A673 (cell line): ENCODE measurements around the gene CES5A. TPM values are rescaled to one million over a fixed set of nuclear protein-coding genes. Genes with fewer than 3 reads are reported as not detected.
"Not testable (repeated sequence)": the region's sequence is repeated elsewhere in the genome, so short reads cannot be mapped to it uniquely, and the experiment has no call there.

Experiments used
- BruUV-seq: library from RNA; stranded (reverse); fragments of 400-500 nt; replicated peaks from 2 replicates; lab custom pipeline; 2021; lab: Mats Ljungman, UMichigan
- CTCF ChIA-PET: fragments of 300-600 bp; sonication (Branson Sonifier 250); formaldehyde crosslinking; loops from one replicate; lab custom pipeline; 2022; ENCODE audit warnings: antibody characterized with exemption; lab: Charles Lee
- POLR2A ChIA-PET: fragments of 300-600 bp; sonication (Branson Sonifier 250); formaldehyde crosslinking; loops from one replicate; lab custom pipeline; 2022; ENCODE audit warnings: antibody characterized with exemption; ENCODE audit not compliant: low non-redundant PET; lab: Charles Lee
- DNase-seq: peaks from one replicate; pipeline ENCODE4 v3.0.0-alpha.2; 2015; ENCODE audit warnings: low spot score
- H3K27ac ChIP-seq: fragments of 200-600 bp; sonication (generic); 2 replicates; pipeline ENCODE4 v1.5.1; 2016; ENCODE audit warnings: mixed run types, low read depth, mild to moderate bottlenecking, mixed read lengths, antibody characterized with exemption, low read length; ENCODE audit not compliant: poor library complexity, severe bottlenecking
- H3K27me3 ChIP-seq: fragments of 200-600 bp; sonication (generic); replicated peaks from 2 replicates; pipeline ENCODE4 v1.6.1; 2017; ENCODE audit warnings: mixed run types, low read depth, mild to moderate bottlenecking, mixed read lengths, antibody characterized with exemption, low read length; ENCODE audit not compliant: insufficient read depth, poor library complexity
- H3K36me3 ChIP-seq: fragments of 200-600 bp; sonication (generic); 2 replicates; pipeline ENCODE4 v1.6.1; 2016; ENCODE audit warnings: mixed run types, mild to moderate bottlenecking, mixed read lengths, antibody characterized with exemption, low read length; ENCODE audit not compliant: insufficient read depth, poor library complexity, severe bottlenecking
- H3K4me1 ChIP-seq: fragments of 200-600 bp; sonication (generic); 2 replicates; pipeline ENCODE4 v1.6.1; 2017; ENCODE audit warnings: mixed run types, mild to moderate bottlenecking, mixed read lengths, antibody characterized with exemption, low read length; ENCODE audit not compliant: insufficient read depth, poor library complexity, severe bottlenecking
- H3K4me3 ChIP-seq: fragments of 200-600 bp; sonication (generic); 2 replicates; pipeline ENCODE4 v1.5.1; 2016; ENCODE audit warnings: low read depth, mixed run types, mild to moderate bottlenecking, mixed read lengths, low read length; ENCODE audit not compliant: poor library complexity, severe bottlenecking
- H3K9me3 ChIP-seq: fragments of 200-600 bp; sonication (generic); 2 replicates; pipeline ENCODE4 v1.6.1; 2016; ENCODE audit warnings: mixed run types, low read depth, mild to moderate bottlenecking, mixed read lengths, antibody characterized with exemption, low read length; ENCODE audit not compliant: poor library complexity, severe bottlenecking
- CTCF ChIP-seq: fragments of 300-800, 200-600 bp; sonication (generic); conservative IDR thresholded peaks from 2 replicates; pipeline ENCODE4 v1.5.1; 2017; ENCODE audit warnings: low read depth, mild to moderate bottlenecking, antibody characterized with exemption, low read length, moderate library complexity, mixed read lengths
- EZH2 ChIP-seq: fragments of 200-600 bp; sonication (generic); IDR thresholded peaks from 2 replicates; pipeline ENCODE4 v1.6.1; 2017; ENCODE audit warnings: borderline replicate concordance, low read depth, mild to moderate bottlenecking, mixed read lengths, antibody characterized with exemption, low read length; ENCODE audit not compliant: poor library complexity, severe bottlenecking
- intact Hi-C: fragments of 100-400 bp; cut with micrococcal nuclease; formaldehyde crosslinking; loops from one replicate; pipeline ENCODE4 v1.10.0; 2022; ENCODE audit not compliant: unreplicated experiment
- total RNA-seq: library from RNA; stranded (reverse); gene quantifications from 2 replicates; pipeline ENCODE4 v1.2.3, GENCODE V29; 2021

Gene CES5A
- total RNA-seq, 1 experiment from 2014 or later: not detected

- BruUV-seq: no TSS peak
- no peaks in the 10 kb centered on the region for H3K4me1 ChIP-seq
- H3K9me3 ChIP-seq: no peaks in the 10 kb centered on the region
- no peak for TF ChIP-seq EZH2
- no peak for TF ChIP-seq CTCF
- intact Hi-C loops: no loop called here
- H3K4me3 ChIP-seq: no peak overlapping the region
- CTCF ChIA-PET: no interaction called here
- H3K27ac ChIP-seq: no peak overlapping the region
- POLR2A ChIA-PET: no interaction called here
- DNase-seq: no peak
- H3K36me3 ChIP-seq: peaks cover 65% of the 10 kb centered on the region
- no peaks in the 10 kb centered on the region for H3K27me3 ChIP-seq
These were observed 57.8 kb downstream of the CES5A start for GRCh38 chr16:55817236-55817912.

GRCh38 chr16:55816222-55816621, 59.0 kb downstream of the CES5A start:
- H3K27ac ChIP-seq, H3K9me3 ChIP-seq, H3K4me3 ChIP-seq, H3K4me1 ChIP-seq, intact Hi-C loops, BruUV-seq, CTCF ChIA-PET, H3K27me3 ChIP-seq, POLR2A ChIA-PET: not testable (repeated sequence)
- peak; percentile 38 for DNase-seq
- peaks cover 59% of the 10 kb centered on the region for H3K36me3 ChIP-seq

GRCh38 chr16:55815320-55815719, 59.9 kb downstream of the CES5A start:
- peaks cover 56% of the 10 kb centered on the region for H3K36me3 ChIP-seq
- no peaks in the 10 kb centered on the region for H3K27me3 ChIP-seq
- no TSS peak for BruUV-seq
- ChIA-PET CTCF (no interaction called here), POLR2A (no interaction called here)
- TF ChIP-seq CTCF: no peak
- TF ChIP-seq EZH2: no peak
- DNase-seq: no peak
- no peaks in the 10 kb centered on the region for H3K9me3 ChIP-seq
- no peaks in the 10 kb centered on the region for H3K4me1 ChIP-seq
- no peak overlapping the region for H3K4me3 ChIP-seq
- H3K27ac ChIP-seq: no peak overlapping the region
- intact Hi-C loops: no loop called here

- POLR2A ChIA-PET, H3K9me3 ChIP-seq, CTCF ChIA-PET, H3K4me1 ChIP-seq, intact Hi-C loops, BruUV-seq, H3K27me3 ChIP-seq, H3K4me3 ChIP-seq, H3K27ac ChIP-seq, DNase-seq: not testable (repeated sequence)
- H3K36me3 ChIP-seq: peaks cover 56% of the 10 kb centered on the region
These were observed 61.0 kb downstream of the CES5A start for GRCh38 chr16:55814174-55814573.

GRCh38 chr16:55813730-55814129, 61.4 kb downstream of the CES5A start:
- peaks cover 52% of the 10 kb centered on the region for H3K36me3 ChIP-seq
- not testable (repeated sequence) for H3K4me1 ChIP-seq

More at GRCh38 chr16:55813730-55814129, 61.4 kb downstream of the CES5A start:
- H3K4me3 ChIP-seq, H3K9me3 ChIP-seq, DNase-seq, POLR2A ChIA-PET, CTCF ChIA-PET, H3K27ac ChIP-seq, intact Hi-C loops, BruUV-seq, H3K27me3 ChIP-seq: not testable (repeated sequence)
